Inferior parietal cortex (tissue), 1 donor: ENCODE results near the gene STN1.

ENCODE experiments used
- DNase-seq: peaks from one replicate; pipeline ENCODE4 v3.0.0-alpha.2; 2016; ENCODE audit errors: extremely low spot score

The STN1 gene

DNA sequence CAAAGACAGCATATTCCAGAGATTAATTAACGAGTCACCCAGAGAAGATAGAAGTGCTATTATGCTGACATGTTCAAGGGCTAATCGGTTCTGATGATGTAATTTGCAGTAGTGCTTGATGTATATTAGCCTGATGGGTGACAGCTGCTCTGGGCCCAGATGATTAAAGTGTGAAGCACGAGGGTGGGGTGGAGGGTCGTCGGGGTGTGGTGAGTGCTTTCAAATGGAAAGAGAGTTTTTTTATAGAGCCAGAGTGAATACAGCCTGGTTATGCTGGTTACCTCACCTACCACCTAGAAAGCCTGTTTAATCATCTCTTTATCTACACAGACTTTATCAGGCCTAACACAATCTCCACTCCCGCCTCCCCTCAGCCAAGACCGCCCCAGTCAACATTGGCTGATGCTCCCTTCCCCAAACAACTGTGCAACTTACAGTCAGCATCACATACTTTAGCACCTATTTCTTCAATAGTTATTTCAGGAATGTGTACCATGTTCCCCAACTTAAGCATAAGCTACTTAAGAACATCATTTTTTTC lies 11.5 kb upstream of the STN1 start:
- no peak for DNase-seq

DNA sequence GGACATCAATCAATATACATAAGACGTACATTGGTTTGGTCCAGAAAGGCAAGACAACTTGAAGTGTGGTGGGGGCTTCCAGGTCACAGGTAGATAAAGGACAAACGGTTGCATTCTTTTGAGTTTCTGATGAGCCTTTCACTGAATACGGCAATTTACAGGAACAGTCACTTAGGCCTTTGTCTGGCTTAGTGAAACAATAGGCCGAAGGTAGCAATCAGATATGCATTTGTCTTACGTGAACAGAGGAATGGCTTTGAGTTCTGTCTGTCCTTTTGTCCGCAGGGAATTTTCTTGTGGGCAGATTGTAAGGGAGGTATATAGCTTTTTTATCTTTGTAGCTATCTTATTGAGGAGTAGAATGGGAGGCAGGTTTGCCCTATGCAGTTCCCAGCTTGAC lies 10.8 kb upstream of the STN1 start:
- no peak for DNase-seq

DNA sequence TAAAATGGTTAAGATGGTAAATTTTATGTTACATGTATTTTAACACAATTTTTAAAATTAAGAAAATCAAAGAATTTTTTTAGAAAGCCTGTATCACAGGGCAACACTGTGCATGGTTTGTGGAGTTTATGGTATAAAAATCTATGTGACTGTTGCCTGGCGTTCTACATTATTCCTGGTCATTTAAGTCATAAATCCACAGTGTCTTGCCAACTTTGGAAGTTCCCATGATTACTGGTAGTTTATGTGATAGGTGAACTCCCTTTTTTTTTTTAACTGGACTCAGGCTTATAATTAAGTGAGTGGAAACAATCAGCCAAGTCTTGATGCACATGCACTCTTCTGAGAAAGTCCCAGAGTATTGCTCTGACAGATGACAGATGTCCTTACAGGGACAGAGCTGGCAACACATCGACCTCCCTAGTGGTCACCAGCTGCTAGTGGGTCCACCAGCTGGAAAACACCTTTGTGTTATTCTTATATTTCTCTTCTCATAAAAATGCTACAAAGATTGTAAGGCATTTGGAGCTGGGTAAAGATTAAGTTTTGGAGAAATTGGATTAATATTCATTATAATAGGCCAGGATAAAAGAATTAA lies 8.8 kb upstream of the STN1 start:
- DNase-seq, result no peak

DNA sequence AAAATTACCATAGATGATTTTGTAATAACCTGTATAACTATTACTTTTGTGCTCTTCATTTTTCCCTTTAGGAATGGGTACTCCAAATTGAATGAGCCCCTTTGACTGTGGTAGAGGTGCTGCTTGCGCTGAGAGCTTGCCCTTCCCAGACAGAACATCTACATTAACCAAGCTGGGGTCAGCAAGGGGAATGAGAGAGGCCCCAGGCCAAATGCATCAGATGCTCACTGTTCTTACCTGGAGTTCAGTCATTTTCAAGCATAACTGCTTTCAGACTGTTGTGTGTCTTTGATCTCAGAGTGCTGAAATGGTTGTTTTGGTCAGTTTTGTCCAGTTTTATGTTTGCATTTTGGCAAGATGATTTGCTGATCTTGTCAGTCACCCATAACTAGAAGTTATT lies 7.6 kb upstream of the STN1 start:
- DNase-seq, result no peak

DNA sequence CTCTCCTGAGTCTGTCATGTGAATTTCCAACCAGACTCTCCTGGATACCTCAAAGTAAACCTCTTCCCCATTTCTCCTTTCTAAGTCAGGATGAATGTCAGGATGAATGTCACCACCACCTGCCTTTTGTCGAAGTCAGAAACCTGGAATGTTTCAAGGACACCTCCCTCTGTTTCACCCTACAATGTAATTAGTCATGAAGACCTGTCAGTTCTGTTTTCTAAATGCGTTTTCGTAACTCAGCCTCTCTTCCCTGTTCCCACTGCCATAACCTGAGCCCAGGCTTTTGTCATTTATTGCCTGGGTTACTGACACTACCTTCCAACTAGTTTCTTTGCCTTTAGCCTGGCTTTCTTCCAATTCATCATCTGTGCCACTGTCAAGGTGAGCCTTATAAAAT lies 5.5 kb upstream of the STN1 start:
- DNase-seq, result no peak

DNA sequence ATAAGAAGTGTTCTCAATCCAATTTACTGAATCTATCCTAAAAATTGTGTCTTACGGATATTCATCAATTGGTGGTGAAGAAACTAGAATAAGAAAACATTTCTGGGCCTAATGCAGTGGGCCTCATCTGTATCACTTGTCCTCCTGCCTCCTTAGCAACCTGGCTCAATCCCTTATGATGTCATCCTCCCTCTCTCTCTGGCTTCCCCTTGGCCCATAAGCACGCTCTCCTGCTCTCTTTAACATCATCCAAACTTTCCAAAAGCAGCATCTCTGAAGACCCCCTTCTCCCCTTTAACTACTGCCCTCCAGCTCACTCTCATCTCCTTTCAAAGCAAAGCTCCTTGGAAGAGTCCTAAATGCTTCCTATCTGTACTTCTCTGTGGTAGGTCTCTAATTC lies 4.7 kb upstream of the STN1 start:
- no peak for DNase-seq

DNA sequence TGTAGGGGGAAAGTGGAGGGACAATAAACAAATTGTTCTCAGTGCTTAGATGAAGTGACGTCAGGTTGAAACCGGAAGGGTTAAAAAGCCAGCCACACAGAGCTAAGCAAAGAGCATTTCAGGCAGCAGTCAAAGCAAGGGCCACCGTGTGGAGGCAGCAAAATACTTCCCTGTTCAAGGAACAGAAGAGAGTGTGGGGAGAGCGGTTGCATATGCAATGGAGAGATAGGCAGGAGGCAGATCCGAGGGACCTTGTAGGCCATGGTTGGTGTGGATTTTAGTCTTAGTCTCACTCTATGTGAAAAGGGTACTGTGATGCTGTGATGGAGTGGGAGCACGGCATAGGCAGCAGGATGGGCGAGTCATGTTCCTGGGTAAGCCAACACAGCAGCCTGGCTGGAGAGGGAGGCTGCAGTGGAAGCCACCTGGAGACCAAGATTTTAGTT lies 3.8 kb upstream of the STN1 start:
- peak; percentile 43 for DNase-seq

DNA sequence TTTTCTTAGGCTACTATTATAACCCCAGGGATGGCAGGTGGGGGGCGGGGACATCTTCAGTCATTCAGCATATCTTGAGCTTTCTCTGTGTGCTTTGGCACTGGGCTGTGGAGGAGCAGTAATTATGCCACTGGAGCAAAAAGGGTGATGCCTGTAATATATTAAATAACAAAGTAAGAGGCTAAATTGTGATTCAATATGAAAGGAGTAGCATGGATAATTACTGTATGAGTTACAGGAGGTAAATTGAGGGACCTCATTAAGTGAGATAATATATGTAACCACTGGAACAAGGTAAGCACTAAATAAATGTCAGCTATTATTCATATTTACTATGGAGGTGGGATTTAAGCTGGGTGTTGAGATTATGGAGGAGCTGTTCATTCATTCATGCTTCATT lies 3.3 kb upstream of the STN1 start:
- DNase-seq, result no peak

DNA sequence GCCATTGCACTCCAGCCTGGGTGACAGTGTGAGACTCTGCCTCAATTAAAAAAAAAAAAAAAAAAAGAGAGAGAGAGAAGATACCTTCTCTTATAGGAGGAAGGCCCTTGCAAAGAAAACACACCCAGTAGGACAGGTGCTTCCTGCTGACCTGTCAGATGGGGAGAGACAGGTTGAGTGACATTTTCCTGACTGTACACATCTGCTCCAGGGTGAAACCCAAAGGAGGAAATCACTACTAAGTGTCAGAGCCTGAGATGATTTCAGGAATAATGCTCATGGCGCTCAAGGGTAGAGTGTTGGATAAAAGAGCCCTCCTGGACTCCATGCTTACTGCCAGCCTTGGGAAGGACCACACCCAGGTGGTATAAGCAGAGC lies 1.7 kb upstream of the STN1 start:
- no peak for DNase-seq

DNA sequence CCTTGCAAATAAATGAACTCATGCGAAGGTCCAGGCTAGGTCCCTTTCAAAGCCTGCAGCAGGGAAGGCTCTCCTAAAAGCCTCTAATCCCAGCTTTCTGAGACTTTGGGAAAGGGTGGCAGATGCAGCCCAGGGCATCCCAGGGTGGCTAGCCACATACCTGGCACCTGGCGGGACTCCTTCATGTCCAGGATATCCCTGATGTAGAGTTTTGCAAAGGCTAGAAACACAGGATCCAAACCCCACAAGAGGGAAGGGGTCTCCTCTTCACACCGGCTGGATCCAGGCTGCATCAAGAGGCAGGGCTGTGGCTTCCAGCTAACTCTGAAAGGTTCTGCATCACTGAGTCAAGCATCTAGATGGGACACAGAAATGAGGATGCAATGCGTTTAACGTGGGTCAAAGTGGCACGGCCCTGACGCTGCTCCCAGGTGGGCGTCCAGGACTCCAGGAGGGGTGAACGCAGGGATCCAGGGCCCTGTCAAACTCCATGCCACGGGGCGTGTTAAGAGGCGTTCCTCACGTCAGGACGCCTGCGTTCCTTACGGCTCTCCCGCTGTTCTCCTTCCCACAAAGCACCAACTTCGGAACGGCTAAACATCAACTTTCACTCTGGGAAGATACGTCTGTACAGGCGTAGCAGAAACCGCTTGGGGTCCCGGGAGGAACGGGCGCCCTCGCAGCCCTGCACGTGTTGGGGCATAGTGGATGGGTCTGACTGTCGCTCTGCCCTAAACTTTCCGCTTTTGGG lies 507 bp downstream of the STN1 start:
- DNase-seq, result no peak

DNA sequence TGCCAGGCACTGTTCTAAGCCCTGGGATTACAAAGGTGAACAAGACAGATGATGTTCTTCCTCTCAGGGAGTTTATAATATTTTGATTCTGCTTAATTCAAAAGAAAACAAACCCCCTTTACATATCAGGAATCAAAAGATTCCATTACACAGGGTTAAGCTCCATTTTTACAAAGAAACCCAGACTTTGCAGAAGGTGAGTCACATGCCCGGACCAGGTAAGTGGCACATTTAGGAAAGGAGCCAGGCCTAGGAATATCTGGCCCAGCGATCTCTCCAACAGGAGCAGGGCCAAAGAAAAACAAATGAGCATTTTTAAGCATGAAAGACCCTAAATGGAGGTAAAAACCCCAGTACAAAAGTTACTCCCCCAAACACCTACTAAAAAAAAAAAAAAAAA lies 1.1 kb downstream of the STN1 start:
- no peak for DNase-seq

DNA sequence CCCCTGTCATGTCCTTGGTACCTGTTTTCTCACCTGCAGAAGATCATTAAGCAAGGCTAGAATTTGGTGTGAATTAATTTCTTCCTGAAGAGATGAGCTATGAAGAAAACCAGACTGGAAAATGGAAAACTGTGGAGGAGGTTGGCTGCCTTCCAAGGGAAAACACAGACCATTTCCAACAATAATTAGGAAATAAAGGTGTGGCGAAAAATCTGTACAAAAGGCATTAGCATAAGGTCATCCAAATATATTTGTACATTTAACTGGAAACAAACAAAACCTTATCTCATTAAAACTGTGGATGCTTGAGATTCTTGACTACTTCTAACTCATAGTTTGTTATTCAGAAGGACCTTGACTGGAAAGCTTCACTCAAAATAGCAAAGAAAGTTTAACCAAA lies 1.7 kb downstream of the STN1 start:
- no peak for DNase-seq

DNA sequence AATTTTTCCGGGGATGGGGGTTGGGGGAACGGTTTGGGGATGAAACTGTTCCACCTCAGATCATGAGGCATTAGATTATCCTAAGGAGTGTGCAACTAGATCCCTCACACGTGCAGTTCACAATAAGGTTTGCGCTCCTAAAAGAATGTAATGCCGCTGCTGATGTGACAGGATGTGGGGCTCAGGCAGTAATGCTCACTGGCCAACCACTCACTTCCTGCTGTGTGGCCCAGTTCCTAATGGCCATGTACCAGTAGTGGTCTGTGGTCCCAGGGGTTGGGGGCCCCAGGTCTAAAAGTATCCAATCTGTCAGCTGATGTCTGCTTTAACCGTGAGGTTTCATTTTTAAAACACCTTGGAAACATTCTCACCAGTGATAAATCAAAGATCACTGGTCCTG lies 2.2 kb downstream of the STN1 start:
- DNase-seq, result no peak

DNA sequence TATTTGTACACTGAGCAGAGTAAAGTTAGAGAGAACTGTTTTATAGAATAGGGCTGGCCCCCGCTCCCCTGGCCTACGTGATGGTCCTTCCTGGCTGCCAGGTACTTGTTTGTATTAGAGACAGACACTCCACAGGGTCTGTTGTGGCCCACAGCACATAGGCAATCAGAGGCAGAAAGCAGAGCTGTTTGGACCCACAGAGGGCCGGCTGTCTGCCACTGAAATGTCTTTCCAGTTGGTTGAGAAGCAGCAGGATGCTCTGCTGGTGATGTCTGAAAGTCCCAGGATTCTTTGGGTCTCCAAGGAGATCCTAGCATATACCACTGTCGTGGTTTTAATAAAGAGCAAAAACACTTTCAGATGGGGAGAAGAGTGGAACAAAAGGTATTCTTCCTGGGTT lies 5.2 kb downstream of the STN1 start:
- no peak for DNase-seq

DNA sequence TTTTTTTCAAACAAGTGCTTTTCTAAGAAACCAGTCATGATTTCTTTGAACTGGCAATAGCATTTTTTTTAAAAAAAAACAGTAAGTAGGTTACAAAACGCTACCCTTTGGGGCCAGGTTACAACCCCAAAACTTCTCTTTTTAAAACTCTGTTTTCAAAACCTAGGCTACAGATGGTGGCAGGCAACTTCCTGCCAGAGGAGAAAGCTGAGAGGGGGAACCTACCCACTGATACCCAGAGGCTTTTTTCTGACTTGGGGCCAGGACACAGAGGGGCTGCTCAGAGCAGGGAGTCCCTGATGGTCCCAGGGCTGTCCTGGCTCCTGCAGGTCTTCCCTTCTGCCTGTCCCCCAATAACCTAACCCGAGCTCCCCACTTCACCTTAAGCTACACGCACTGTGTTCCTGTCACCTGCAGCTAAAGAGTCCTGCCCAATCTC lies 6.9 kb downstream of the STN1 start:
- no peak for DNase-seq

DNA sequence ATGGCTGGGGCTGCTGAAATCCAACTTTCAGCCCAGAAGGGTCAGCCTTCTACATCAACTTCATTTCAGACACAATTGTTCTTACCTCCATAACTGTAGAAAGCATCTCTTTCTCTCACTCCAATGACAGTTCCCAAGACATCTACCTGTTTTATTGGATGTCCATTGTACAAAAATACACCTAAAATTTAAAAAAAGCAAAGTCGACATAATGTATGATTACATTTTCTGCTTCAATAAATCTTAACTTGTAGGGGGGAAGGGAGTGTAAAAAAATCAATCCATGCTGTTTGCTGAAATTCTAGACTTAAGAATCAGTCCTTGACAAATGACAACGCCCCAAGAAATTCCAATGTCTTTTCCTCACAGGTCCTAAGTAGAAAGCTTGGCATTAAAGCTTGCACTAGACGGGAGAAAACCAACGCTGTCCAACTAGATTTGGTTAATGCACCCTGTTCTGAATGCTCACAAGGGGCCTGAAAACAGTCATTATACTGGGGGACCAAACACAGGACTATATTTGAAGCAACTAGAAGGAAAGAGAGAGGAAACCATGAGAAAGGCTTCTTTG lies 7.5 kb downstream of the STN1 start:
- no peak for DNase-seq

DNA sequence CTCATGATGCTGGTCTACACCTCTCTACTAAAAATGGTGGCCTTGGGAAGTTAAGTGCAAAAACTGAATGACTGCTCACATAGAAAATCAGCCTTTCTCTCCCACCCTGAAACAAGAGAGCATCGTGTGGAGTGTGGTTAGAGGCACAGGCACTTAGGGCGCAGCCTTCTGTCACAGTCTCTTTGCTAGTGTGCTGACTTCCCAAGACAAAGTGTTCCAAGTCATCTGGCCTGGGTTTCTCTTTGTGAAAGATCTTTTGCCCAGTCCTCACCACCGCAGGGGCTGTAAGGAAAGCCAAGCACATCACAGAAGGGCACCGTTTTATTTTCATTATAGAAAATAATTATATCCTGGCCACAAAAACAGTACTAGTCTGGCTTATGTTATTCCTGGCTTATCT lies 12.5 kb downstream of the STN1 start:
- DNase-seq, result no peak

DNA sequence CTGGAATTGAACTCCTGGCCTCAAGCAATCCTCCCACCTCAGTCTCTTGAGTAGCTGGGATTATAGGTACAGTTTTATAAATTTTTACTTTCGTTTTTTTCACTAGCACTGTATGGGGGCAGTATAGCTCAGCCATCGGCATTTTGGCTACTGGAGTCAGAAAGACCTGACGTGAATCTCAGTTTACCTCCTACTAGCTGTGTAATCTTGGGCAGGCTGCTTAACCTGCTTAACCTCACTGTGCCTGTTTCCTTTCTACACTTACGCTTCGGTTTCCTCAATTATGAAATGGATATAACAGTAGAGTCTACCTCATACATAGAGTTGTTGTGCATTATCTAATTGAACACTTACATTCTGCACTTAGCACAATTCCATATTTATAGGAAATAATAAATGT lies 16.7 kb downstream of the STN1 start:
- no peak for DNase-seq

DNA sequence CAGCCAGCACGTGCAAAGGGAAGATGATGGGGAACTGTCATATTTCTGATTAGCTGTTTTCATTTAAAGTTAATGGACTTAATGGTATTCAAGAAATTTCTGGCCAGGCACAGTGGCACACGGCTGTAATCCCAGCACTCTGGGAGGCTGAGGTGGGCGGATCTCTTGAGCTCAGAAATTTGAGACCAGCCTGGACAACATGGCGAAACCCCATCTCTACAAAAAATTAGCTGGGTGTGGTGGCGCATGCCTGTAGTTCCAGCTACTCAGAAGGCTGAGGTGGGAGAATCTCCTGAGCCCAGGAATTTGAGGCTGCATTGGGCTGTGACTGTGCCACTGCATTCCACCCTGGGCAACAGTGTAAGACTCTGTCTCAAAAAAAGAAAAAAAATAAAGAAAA lies 18.7 kb downstream of the STN1 start:
- DNase-seq, result no peak

DNA sequence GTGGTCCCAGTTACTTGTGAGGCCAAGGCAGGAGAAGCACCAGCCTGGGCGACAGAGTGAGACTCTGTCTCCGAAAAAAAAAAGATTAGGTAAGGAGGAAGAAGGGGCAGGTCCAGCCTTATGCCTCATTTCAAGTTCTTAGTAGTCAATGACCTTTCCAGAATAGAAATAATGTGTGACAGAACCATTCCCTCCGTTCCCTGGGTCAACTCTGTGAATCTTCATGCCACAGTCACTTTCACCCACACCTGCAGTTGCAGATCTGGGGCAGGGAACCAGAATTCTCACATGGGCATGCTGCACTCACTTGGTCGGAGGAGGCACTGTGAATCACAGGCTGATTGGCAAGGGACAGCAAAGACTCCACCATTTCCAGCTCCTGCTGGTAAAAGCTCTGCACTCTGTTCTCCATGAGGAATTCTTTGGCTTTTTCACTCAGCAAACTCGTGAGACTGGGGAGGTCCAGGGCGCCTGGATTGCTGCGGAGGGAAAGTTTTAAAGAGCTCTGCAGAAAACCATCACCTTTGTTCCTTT lies 20.7 kb downstream of the STN1 start:
- DNase-seq, result no peak

DNA sequence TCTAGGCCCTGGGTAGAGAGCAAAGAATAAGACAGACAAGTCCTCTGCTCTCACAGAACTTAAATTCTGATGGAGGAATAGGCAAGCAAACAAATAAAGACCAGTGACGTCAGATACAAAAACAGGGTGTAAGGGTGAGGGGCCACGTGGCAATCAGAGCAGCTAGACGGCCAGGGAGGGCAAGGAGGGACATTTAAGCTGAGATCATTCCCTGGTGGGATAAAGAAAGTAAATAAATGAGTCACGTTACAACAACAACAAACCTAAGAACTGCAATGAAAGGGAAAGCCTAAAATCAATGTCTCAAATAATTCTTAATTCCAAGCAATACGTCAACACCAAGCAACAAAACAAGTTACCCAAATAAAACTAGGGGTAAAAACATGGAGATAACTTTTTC lies 21.8 kb downstream of the STN1 start:
- DNase-seq, result no peak

DNA sequence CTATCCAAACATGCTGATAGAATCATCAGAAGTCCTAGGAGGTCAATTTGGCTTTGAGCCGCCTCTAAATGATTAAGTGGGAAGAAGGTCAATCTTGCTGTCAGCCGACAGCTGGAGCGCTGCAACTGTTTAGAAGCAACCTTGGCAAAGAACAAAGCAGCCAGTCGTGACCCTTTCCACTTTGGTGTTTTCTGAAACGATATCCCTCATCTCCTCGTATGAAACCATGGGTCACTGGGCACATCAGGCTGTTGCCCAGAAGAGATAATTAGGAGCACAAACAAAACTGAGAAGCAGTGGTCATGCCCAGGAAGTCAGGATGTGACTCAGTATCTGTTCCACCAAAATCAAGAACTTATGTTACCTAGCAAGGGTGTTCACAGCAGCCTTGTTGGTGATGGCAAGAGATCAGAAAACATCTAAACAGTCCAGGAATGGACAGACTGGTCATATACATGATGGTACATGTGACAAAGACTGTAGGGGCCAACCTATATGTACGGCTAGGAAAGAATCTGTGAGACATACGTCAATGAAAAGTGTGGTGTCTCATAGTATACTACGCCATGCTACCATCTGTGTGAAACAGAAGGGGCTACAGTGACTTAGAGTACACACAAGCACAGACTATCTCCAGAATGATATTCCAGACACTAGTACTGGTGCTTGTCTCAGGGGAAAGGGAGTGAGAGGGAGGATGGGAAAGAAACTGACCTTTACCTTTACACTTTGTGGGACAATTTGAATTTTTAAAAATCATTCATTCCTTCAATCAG lies 22.4 kb downstream of the STN1 start:
- DNase-seq, result no peak
